ENCODE results near the gene TMC3. TPM values are rescaled to one million over a fixed set of nuclear protein-coding genes. Genes with fewer than 3 reads are reported as not detected.

TMC3 gene
- total and polyA plus RNA-seq, 9 of the 15 experiments (the other 6 are each of a cell fraction or from before 2014, with no cell fraction given) = 0.01 to 0.14 TPM; not detected in 7

- FAIRE-seq (no peak), ATAC-seq (no peak), DNase-seq (ENCODE audit: extremely low read depth in 1 of 4, low spot score in 3 of 4) (no peak)
- Histone ChIP-seq H3K9me3 (replicated peaks; ENCODE audit: control insufficient read depth, insufficient read depth, low read depth, low read length) (no peaks in the 10 kb centered on the region), H3K9me1 (ENCODE audit: control insufficient read depth, insufficient read depth, low read length) (no peaks in the 10 kb centered on the region), H4K20me1 (replicated peaks; ENCODE audit: control insufficient read depth, insufficient read depth, low read length) (no peaks in the 10 kb centered on the region), H3K79me2 (ENCODE audit: control insufficient read depth, insufficient read depth, low read length) (no peaks in the 10 kb centered on the region), H3K4me2 (ENCODE audit: insufficient read depth, low read length) (no peak overlapping the region), H2AFZ (ENCODE audit: low read depth, low read length) (no peak overlapping the region), H3K4me1 (replicated peaks in 1 of 2; ENCODE audit: control insufficient read depth in 2 of 2, insufficient read depth in 2 of 2, low read length in 2 of 2) (no peaks in the 10 kb centered on the region), H3K4me3 (no peak overlapping the region), H3K36me3 (ENCODE audit: control insufficient read depth, insufficient read depth, low read length) (no peaks in the 10 kb centered on the region; the same call in 2 of the 3 replicates), H3K27ac (ENCODE audit: extremely low read depth, low read depth, low read length) (no peak overlapping the region), H3K27me3 (ENCODE audit: control insufficient read depth in 2 of 2, insufficient read depth in 2 of 2, low read length in 2 of 2) (no peaks in the 10 kb centered on the region), H3K9ac (ENCODE audit: insufficient read depth in 1 of 2, low read depth in 2 of 2, low read length in 2 of 2) (no peak overlapping the region; a peak in 1 of 4 replicates)
- WGBS (ENCODE audit: insufficient coverage, low coverage, missing lambda C conversion rate) = 32% methylated on average over 5 of the region's 5 CpGs
- no peak for TF ChIP-seq THRA (IDR thresholded peaks at IDR 0.05)
- TF ChIP-seq, protein P1, sequence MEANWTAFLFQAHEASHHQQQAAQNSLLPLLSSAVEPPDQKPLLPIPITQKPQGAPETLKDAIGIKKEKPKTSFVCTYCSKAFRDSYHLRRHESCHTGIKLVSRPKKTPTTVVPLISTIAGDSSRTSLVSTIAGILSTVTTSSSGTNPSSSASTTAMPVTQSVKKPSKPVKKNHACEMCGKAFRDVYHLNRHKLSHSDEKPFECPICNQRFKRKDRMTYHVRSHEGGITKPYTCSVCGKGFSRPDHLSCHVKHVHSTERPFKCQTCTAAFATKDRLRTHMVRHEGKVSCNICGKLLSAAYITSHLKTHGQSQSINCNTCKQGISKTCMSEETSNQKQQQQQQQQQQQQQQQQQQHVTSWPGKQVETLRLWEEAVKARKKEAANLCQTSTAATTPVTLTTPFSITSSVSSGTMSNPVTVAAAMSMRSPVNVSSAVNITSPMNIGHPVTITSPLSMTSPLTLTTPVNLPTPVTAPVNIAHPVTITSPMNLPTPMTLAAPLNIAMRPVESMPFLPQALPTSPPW (CRISPR knock-in tag; IDR thresholded peaks at IDR 0.05) = no peak
- TF ChIP-seq SRSF7 (optimal IDR thresholded peaks at IDR 0.05; ENCODE audit: low read depth, low read length) = no peak
- no peak for TF ChIP-seq ZNF780A (CRISPR knock-in tag; IDR thresholded peaks at IDR 0.05)
- no peak for TF ChIP-seq NONO (IDR thresholded peaks at IDR 0.05; ENCODE audit: low read depth in 2 of 2, low read length in 1 of 2)
- intact Hi-C loops (cut with micrococcal nuclease) = no loop called here
- BruUV-seq (replicated peaks) = no TSS peak
- ChIA-PET POLR2A (interaction anchor here (0.5 to 0.7 kb wide), 2 partner anchors 818 to 1250 kb away, joined by 3 read pairs; no protein-coding TSS in a partner anchor), CTCF (ENCODE audit: low intra/inter-chr PET ratio) (no interaction called here)
- in situ Hi-C loops (cut with MboI) = no loop called here
These were observed 82.0 kb downstream of the TMC3 start for GRCh38 chr15:81291916-81292522.
